Adrenal gland (tissue), 12 donors: ENCODE results near the gene FBXL19. TPM values are rescaled to one million over a fixed set of nuclear protein-coding genes. Genes with fewer than 3 reads are reported as not detected.

Source experiments
- DNase-seq, 7 donors: peaks; one replicate each; pipeline ENCODE4 v3.0.0-alpha.2; 2019 to 2020
- H3K27ac ChIP-seq, 5 donors: fragments of 200-600 bp; sonication (generic) in 4 of 5; 1 replicate in 3 of 5; 2 replicates in 2 of 5; pipeline versions ENCODE4 v1.5.1 to v1.8.0; 2016 to 2020; ENCODE audit warnings: mild to moderate bottlenecking in 1 of 5
- H3K27me3 ChIP-seq: fragments of 200-600 bp; 2 replicates; pipeline ENCODE4 v1.8.0; 2021
- H3K36me3 ChIP-seq, 2 donors: fragments of 200-600 bp; replicated peaks in 1 of 2; 1 replicate in 1 of 2; 2 replicates in 1 of 2; pipeline versions ENCODE4 v1.5.1 to v1.8.0; 2018 to 2022
- H3K4me1 ChIP-seq, 2 donors: fragments of 200-600 bp; replicated peaks in 1 of 2; 1 replicate in 1 of 2; 2 replicates in 1 of 2; pipeline versions ENCODE4 v1.5.1 to v1.8.0; 2018 to 2021
- H3K4me3 ChIP-seq, 4 donors: fragments of 200-600 bp; sonication (generic) in 3 of 4; one replicate each; pipeline ENCODE4 v1.5.1; 2016 to 2018
- H3K9me3 ChIP-seq, 3 donors: fragments of 200-600 bp; sonication (generic) in 1 of 3; replicated peaks in 1 of 3; 1 replicate in 2 of 3; 2 replicates in 1 of 3; pipeline versions ENCODE4 v1.5.1 to v1.8.0; 2016 to 2021
- CTCF ChIP-seq, 6 experiments: fragments of 450-650 bp in 4 of 6; fragments of 200-600 bp in 2 of 6; sonication (generic) in 1 of 6; IDR thresholded peaks; 1 replicate in 5 of 6; 2 replicates in 1 of 6; pipeline versions ENCODE4 v1.5.1 to v1.8.0; 2016 to 2021; ENCODE audit warnings: antibody characterized with exemption in 6 of 6, mild to moderate bottlenecking in 2 of 6, moderate library complexity in 1 of 6
- POLR2A ChIP-seq, 2 donors: fragments of 450-650 bp; IDR thresholded peaks; one replicate each; pipeline ENCODE4 v1.6.1; 2017; ENCODE audit warnings: antibody characterized with exemption in 2 of 2, mild to moderate bottlenecking in 2 of 2, moderate library complexity in 1 of 2
- WGBS, 4 donors: extraction: QIAGEN DNeasy Blood & Tissue Kit in 2 of 4; methylation state at CpG; one replicate each; pipeline versions ENCODE4 v1.1.5 to v1.1.7; 2013 to 2017; 5-methylcytosine and 5-hydroxymethylcytosine counted together
- intact Hi-C, 2 donors: fragments of 100-400 bp; cut with DNase I; formaldehyde crosslinking; loops; one replicate each; pipeline versions ENCODE4 v1.14.1 to v1.15.0; 2022 to 2023
- polyA plus RNA-seq, 3 donors: library from polyadenylated mRNA; stranded (reverse); fragments of 200-250 nt in 2 of 3; fragments of 350-450 nt in 1 of 3; fragmentation: Illumina TruSeq in 1 of 3; extraction: RNeasy Lipid Tissue Mini Kit (QIAGEN cat#74804) in 1 of 3; gene quantifications; one replicate each; pipeline ENCODE4 v1.2.3, GENCODE V29; 2013 to 2014
- total RNA-seq, 9 donors: library from RNA; depleted of rRNA in 4 of 9; stranded (reverse); fragments of >200 nt in 4 of 9; fragments of 120-200 nt in 1 of 9; fragmentation: NEBNext Ultra II Directional in 1 of 9; extraction: Animal tissue kit (Norgen Biotek cat#: 25700) in 1 of 9; gene quantifications; one replicate each; pipeline versions ENCODE4 v1.1.0 to v1.2.4, GENCODE V29; 2013 to 2023
- donor health status: healthy with polysubstance abuse.
- donor health status: Bipolar disorder and iron deficiency.
- donor health status: DM: yes; HTN: yes; CAD: no.
- donor health status: DM: no; HTN: no; CAD: no.
- donor health status: DM: no; HTN: no; CAD: no.
- donor health status: DM: yes; HTN: yes; CAD: no.

Gene FBXL19
- total and polyA plus RNA-seq, 12 donors = 1.6 to 74.1 (median 12.5) TPM

- intact Hi-C loops = loop anchor here in 1 of 2 donors (10.0 kb wide), 1 partner anchor 61 kb away; the partner anchor contains the start of gene HSD3B7
- Histone ChIP-seq H3K36me3 (no peaks in the 10 kb centered on the region), H3K9me3 (no peaks in the 10 kb centered on the region), H3K27ac (peak overlapping the region in 3 of 5 donors; percentile 51 to 95 (median 76)), H3K4me1 (peaks cover 7 to 13% of the 10 kb centered on the region in 2 donors), H3K27me3 (no peaks in the 10 kb centered on the region), H3K4me3 (peak overlapping the region in 2 of 4 donors; percentile 87 to 92)
- WGBS, 4 donors = 4 to 15% (median 7%) methylated on average over 10 to 53 of the region's 53 CpGs
- TF ChIP-seq CTCF (IDR thresholded peaks at IDR 0.05) (no peak), POLR2A (IDR thresholded peaks at IDR 0.05) (no peak)
- peak in 2 of 7 donors; percentile 43 to 54 for DNase-seq
Measured at GRCh38 chr16:30924076-30924912, 922 bp downstream of the FBXL19 start.

- peaks cover 0 to 3% of the 10 kb centered on the region in 2 donors for H3K36me3 ChIP-seq
- DNase-seq = peak in 1 of 7 donors; percentile 44
- peak overlapping the region in 1 of 4 donors; percentile 92 for H3K4me3 ChIP-seq
- 64 to 81% (median 72%) methylated on average over 9 to 11 of the region's 11 CpGs for WGBS, 4 donors
- H3K9me3 ChIP-seq = no peaks in the 10 kb centered on the region
- TF ChIP-seq POLR2A (IDR thresholded peaks at IDR 0.05) (no peak), CTCF (IDR thresholded peaks at IDR 0.05) (no peak)
- intact Hi-C loops = loop anchor here in 1 of 2 donors (10.0 kb wide), 1 partner anchor 60 kb away; the partner anchor contains the start of gene HSD3B7
- H3K4me1 ChIP-seq = peaks cover 7 to 13% of the 10 kb centered on the region in 2 donors
- no peaks in the 10 kb centered on the region for H3K27me3 ChIP-seq
- peak overlapping the region in 2 of 5 donors; percentile 76 to 95 for H3K27ac ChIP-seq
Measured at GRCh38 chr16:30924913-30925631, 1.7 kb downstream of the FBXL19 start.

GRCh38 chr16:30925632-30925987 lies 2.2 kb downstream of the FBXL19 start:
- DNase-seq = no peak
- H3K4me3 ChIP-seq = no peak overlapping the region
- TF ChIP-seq POLR2A (IDR thresholded peaks at IDR 0.05) (no peak), CTCF (IDR thresholded peaks at IDR 0.05) (no peak)
- WGBS, 4 donors = 92 to 95% (median 94%) methylated on average over 12 to 26 of the region's 26 CpGs
- peaks cover 0 to 9% of the 10 kb centered on the region in 2 donors for H3K36me3 ChIP-seq
- no peaks in the 10 kb centered on the region for H3K27me3 ChIP-seq
- no peak overlapping the region for H3K27ac ChIP-seq
- no peaks in the 10 kb centered on the region for H3K9me3 ChIP-seq
- H3K4me1 ChIP-seq = peaks cover 7 to 13% of the 10 kb centered on the region in 2 donors
- intact Hi-C loops = loop anchor here in 1 of 2 donors (10.0 kb wide), 1 partner anchor 59 kb away; the partner anchor contains the start of gene HSD3B7
